GM19099 (cell line): ENCODE results near the gene NNMT.

ENCODE experiments used
- POLR2A ChIP-seq: IDR thresholded peaks from 3 replicates; pipeline ENCODE4 v1.6.1; 2011; ENCODE audit warnings: low read depth; ENCODE audit not compliant: insufficient read length; ENCODE audit errors: extremely low read depth

Gene NNMT

DNA sequence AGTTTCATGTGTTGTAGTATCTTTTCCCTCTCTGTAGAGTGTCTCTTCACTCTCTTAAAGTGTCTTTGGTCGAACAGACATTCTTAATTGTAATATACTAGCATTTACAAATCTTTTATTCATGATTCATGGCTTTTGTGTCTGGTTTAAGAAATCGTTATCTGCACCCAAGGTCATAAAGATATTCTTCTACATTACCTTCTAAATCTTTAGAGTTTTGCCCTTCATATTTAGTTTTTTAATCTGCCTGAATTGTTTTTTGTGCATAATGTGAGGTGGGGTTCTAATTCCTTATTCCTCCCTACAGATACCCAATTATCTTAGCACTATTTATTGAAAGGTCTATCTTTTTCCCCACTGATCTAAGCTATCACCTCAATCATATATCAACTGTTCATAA, 9.0 kb upstream of the NNMT start:
- TF ChIP-seq POLR2A: no peak

DNA sequence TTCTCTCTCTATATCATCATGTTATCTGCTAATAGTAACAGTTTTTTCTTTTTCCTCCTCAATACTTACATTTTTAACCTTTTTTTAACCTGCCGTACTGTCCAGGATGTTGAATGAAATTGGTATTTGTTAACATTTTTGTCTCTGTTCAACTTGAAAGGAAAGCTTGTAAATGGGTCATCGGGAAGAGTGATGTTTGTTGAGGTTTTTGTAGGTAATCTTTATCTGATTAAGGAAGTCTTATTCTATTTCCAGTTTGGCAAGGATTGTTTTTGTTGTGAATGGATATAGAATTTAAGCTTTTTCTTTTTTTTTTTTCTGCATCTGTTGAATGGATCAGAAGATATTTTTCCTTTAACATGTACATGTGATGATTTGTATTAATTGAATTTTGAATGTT, 8.1 kb upstream of the NNMT start:
- TF ChIP-seq POLR2A: no peak

DNA sequence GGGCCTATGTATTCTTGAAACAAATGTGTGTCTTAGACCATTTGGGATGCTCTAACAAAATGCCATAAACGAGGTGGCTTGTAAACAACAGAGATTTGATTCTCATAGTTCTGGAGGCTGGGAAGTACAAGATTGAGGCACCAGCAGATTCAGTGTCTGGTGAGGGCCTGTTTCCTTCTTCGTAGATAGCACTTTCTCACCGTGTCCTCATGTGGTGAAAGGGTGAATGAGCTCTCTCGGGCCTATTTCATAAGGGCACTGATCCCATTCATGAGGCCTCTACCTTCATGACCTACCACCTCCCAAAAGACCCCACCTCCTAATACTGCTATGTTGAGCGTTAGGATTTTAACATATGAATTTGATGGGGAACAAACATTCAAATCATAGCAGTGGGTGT, 6.4 kb upstream of the NNMT start:
- TF ChIP-seq POLR2A: no peak

DNA sequence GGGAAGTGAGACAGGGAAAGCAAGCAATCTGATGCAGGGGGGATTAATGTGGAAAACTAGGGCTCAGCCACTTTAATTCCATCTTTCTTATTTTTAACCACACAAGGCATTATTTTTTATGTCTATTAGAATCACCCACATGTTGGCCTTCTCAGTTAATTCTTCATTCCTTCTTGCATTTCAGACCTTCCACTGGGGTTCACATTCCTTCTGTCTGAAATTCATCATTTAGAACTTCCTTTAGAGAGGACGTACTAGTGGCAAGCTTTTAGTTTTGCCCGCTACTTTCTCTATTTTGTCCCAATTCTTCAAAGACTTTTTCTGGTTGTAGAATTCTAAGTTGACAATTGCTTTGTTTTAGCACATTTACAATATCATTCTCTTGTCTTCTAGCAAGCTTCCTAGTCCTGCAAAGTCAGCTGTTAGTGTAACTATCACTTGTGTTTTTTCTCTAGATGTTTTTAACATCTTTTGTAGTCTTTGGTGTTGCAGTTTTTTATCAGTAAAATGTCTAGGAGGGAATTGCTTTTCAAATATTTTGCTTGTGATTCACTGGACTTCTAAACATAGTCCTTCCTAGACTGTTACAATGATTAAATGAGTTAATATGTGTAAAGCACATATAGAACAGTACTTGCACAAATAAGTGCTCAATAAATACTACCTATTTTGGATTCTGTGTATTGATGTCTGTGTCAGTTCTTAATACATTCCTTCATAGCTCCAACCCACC, 5.5 kb upstream of the NNMT start:
- no peak for TF ChIP-seq POLR2A

DNA sequence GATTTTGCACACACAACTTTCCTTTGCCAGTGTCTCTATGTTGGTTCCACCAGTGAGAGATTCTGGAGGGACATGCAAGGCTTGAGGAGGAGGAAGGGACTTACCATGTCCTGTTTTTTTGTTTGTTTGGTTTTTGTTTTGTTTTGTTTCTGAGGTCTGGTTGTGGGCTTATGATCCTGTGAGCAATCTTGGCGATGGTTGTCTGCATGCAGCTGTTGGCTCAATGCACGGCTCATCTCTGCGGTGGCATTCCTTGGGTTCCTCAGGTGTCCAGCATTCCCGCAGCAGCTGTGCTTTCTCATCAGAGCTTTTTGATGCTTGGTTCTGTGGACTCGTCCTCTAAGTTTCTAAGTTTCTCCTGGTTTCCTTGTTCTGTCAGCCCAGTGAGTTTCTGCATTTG, 4.8 kb upstream of the NNMT start:
- TF ChIP-seq POLR2A: no peak

DNA sequence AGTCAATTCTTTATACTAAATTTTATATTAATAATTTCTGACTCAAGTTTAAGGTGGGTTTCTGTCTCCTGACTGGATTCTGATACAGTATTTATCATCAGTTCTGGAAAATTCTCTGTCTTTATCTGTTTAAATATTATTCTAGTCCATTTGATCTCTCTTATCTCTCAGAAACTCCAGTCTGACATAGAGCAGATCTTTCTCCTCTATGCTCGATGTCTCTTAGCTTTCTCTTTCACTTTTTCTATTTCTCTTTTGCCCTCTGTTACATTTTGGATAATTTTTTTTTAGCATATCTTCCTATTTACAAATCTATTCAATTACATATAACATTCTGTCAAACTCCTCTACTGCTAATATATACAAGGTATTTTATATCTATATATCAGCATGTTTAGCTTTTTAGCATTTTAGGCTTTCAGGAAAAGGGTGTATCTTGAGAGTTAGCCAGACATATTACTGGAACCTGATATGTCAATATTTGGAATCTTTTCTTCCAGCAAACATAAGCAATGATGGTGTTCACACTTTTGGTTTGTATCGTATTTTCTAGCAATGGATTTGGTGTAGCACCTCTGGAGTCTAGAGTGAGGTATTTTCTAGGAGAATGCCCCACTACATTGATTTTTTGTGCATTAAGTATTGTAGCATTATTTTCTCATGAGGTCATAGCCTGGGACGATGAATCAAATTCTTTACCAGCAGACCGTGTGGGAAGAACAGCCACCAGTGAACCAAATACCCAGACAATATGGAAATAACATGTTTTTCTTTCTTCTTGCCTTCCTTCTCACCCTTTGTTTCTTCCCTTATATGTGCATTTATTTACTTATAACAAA, 4.1 kb upstream of the NNMT start:
- TF ChIP-seq POLR2A: no peak

DNA sequence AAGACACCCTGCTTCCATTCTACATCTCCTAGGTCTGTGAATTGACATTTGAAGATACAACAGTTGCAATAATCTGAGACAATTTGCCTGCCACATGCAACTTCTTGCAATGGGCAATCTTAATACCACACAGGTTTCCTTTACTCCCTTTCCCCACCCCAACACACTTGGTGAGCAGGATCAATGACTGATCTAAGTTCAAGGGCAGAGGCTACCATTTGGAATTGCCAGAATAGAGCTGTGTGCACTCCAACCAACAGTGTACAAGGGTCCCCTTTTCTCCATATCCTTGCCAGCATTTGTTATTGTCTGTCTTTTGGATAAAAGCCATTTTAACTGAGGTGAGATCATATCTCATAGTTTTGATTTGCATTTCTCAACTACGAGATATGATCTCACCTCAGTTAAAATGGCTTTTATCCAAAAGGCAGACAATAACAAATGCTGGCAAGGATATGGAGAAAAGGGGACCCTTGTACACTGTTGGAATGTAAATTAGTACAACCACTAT, 2.9 kb upstream of the NNMT start:
- TF ChIP-seq POLR2A: no peak

DNA sequence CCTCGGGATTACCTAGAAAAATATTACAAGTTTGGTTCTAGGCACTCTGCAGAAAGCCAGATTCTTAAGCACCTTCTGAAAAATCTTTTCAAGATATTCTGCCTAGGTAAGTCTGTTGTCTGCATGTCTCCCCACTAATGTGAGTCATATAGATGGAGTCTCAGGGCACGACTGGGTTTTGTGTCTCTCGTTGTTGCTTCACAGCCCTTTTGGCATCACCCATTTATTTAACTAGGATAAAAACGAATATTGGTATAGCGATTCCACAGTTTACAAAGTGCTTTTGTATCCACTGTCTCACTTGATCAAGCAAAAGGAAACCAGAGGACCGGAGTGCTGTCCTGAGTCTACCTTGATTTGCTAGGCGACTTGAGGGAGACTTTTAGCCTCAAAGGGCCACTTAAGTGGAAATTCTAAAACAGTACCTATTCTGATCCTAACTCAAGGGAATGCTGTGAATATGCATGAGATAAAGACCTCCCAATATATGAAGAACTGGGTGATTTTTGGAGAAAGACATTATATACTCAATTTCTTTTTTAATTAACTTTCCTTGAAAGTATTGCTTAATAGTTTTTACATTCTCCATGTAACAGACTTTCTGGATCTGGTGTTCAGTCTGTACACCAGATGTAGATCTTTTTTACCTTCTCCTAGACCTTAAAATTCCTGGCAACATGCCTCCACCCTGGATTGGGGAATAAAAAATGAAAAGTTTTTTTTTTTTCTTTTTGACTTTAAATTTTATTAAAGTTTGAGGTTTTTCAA, 590 bp downstream of the NNMT start:
- no peak for TF ChIP-seq POLR2A

DNA sequence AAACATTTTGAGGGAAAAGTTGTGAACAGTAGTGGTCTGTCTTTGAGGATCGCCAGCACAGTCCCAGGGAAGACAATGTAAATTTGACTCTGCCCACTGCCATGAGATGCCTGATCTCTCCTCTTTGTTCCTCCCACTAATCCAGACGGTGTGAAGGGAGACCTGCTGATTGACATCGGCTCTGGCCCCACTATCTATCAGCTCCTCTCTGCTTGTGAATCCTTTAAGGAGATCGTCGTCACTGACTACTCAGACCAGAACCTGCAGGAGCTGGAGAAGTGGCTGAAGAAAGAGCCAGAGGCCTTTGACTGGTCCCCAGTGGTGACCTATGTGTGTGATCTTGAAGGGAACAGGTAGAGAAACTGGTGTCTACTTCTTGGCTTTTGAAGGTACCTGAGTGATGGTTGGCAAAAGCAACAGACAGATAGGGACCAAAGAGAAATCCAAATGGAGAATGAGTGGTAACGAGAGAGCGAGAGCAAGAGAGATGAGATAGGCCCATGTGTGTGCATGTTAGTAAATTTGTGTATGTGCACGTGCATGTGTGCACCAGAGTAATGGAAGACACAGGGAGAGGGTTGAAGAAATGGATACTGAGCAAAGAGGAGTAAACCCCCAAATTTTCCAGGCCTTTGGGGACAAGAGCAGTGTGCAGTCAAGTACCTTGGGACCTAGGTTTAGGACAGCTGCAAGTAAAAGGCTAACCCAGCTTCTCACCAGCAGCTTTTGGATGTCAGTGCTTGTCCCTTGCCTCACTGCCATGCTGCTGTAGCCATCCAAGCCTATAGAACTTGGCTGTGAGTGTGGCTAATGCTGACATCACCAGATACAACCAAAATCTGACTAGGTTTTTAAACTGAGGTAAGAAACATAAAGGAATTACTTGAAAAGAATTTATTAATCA, 1.9 kb downstream of the NNMT start:
- TF ChIP-seq POLR2A: no peak

DNA sequence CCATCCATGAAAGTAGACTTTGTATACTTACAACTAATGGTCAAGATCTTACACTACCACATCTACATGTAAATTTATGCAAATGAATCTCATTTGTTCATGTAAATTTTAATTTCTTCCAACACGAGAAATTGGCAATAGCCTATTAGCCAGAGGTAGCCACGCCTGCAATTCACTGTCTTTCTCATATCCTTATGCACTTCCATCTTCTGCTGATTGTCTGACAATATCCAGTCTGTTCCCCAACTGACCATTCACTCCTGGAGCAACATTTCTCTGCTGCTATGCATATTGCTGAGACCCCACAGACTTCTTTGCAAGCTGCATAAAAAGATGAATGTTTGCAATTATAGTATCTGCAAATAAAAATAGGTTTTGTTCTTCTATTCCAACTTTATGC, 2.5 kb downstream of the NNMT start:
- TF ChIP-seq POLR2A: no peak

DNA sequence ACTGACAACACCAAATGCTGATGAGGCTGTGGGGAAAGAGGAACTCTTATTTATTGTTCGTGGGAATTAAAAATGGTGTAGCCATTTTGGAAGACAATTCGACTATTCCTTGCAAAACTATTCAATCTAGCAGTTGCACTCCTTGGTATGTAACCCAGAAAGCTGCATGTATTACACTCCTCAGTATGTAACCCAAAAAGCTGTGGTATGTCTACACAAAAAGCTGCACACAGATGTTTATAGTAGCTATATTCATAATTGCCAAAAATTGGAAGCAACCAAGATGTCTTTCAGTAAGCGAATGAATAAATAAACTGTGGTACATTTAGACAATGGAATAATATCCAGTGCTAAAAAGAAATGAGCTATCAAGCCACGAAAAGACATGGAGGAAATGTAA, 4.9 kb downstream of the NNMT start:
- no peak for TF ChIP-seq POLR2A

DNA sequence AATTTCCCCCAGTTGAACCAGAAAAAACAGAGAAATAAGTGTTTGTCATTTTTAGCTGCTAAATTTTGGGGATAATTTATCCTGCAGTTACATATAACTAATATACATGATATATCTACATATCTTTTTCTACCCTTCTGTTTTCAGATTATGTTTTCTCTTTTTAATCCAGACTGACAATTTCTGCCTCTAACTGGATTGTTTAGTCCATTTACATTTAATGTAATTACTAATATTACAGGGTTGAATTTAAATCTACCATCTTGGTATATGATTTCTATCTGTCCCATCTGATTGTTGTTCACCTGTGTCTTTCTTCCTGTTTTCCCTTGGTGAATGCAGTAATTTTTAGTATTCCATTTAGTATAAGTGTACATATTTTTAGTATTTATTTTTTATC, 5.7 kb downstream of the NNMT start:
- TF ChIP-seq POLR2A: no peak

DNA sequence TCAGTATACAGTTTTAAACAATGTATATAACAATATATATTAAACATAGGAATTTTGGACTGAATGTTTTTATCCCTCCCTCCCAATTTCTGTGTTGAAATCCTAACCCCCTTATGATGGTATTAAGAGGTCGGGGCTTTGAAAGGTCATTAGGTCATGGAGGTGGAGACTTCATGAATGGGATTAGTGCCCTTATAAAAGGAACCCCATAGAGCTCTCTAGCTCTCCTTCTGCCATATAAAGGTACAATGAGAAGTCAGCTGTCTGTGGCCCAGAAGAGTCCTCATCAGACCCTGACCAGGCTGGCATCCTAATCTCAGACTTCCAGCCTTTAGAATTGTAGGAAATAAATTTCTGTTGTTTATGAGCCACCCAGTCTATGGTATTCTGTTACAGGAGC, 6.5 kb downstream of the NNMT start:
- no peak for TF ChIP-seq POLR2A

DNA sequence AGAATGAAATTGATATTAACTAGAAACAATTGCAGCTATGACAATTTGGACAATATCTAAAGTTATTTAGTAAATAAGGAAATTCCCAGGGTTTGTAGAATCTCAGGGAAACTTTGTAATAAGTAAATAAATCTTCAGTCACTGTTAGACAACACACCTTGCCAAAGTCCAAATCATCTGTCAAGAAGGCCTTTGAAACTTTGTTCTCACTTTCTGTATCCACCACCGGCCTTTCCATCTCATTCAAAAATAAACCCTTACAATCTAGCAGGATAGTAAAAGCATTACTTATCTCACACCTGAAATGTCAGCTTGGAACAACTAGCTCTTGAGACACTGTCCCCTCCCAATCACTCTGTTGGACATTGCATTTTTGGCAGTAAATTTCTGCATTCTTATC, 7.9 kb downstream of the NNMT start:
- TF ChIP-seq POLR2A: no peak
